ENCODE data around the gene RNF138.
"Not testable (repeated sequence)": the region's sequence is repeated elsewhere in the genome, so short reads cannot be mapped to it uniquely, and the experiment has no call there.

Gene RNF138

DNA sequence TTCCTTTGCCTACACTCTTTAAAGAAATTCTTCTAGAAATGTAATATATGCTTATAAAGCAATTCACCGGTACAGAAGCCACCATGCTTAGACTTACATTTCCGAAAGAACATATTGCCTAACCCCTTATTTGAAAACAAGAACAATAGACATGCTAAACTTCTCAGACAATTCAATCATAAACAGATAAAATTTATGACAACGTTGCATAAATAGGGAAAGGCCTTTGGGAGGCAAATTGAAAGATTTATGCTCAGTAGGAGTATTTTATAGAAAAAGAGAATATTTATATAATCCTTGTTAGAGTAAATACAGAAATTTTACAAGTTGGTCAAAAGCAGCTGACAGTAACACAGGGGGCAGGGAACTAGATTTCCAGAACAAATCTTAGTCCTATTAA, 82.0 kb downstream of the RNF138 start:
- Histone ChIP-seq H3K4me3 (no peak overlapping the region), H3K9me3 (ENCODE audit: low read depth, low read length) (no peaks in the 10 kb centered on the region), H3K9ac (ENCODE audit: insufficient read length) (no peak overlapping the region), H3K36me3 (ENCODE audit: insufficient read depth, low read length) (no peaks in the 10 kb centered on the region), H3K27ac (no peak overlapping the region)
- TF ChIP-seq EZH2 (IDR thresholded peaks at IDR 0.05) (no peak), POLR2AphosphoS5 (IDR thresholded peaks at IDR 0.05; ENCODE audit: borderline replicate concordance, low read depth, low read length) (no peak)
- DNase-seq (ENCODE audit: low read depth, low spot score): no peak

DNA sequence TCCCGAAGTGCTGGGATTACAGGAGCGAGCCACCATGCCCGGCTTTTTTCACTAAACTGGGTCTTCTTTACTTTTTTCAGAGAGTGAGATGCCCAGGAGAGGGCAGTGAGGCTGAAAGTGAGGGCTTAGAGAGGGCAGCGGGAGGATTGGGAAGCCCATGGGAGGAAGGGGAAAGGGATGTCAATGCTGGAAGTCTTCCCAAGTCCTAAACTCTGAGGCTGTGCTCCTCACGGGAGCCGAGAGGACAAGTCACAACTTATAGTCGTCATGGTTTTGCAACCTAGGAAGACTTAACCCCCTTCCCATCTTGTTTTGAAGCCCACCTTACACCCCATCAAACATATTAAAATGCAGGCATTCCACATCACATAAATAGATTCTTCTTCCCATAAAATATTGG, 83.0 kb downstream of the RNF138 start:
- no peak for DNase-seq (ENCODE audit: low read depth, low spot score)
- Histone ChIP-seq H3K4me3 (no peak overlapping the region), H3K27ac (no peak overlapping the region), H3K9ac (ENCODE audit: insufficient read length) (no peak overlapping the region), H3K9me3 (ENCODE audit: low read depth, low read length) (no peaks in the 10 kb centered on the region), H3K36me3 (ENCODE audit: insufficient read depth, low read length) (no peaks in the 10 kb centered on the region)
- no peak for TF ChIP-seq POLR2AphosphoS5 (IDR thresholded peaks at IDR 0.05; ENCODE audit: borderline replicate concordance, low read depth, low read length)
- TF ChIP-seq EZH2 (IDR thresholded peaks at IDR 0.05): no peak
- no peak for TF ChIP-seq FOXP2 (optimal IDR thresholded peaks at IDR 0.05; ENCODE audit: control extremely low read depth, extremely low read length, insufficient read depth)

DNA sequence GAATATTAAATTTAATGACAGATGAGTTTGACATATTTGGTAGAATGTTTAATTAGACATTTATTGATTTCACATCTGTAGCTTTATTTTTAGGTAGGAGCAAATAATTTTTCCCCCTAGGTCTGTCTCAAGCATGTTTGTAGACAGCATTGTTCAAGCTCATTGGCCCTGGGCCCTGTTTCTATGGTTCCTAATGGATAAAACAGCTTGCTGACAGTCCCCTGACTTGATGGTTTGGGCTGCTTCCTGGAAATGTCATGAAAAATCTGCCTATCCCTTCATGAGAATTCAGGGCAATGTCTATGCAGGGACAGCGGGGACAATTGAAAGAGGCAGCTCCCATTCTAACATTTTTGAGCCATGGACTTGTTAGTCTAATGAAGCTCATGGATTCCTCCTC, 83.6 kb downstream of the RNF138 start:
- Histone ChIP-seq H3K4me3 (no peak overlapping the region), H3K36me3 (ENCODE audit: insufficient read depth, low read length) (no peaks in the 10 kb centered on the region), H3K27ac (no peak overlapping the region), H3K9me3 (ENCODE audit: low read depth, low read length) (no peaks in the 10 kb centered on the region), H3K9ac (ENCODE audit: insufficient read length) (no peak overlapping the region)
- no peak for DNase-seq (ENCODE audit: low read depth, low spot score)
- TF ChIP-seq FOXP2 (optimal IDR thresholded peaks at IDR 0.05; ENCODE audit: control extremely low read depth, extremely low read length, insufficient read depth): no peak
- no peak for TF ChIP-seq POLR2AphosphoS5 (IDR thresholded peaks at IDR 0.05; ENCODE audit: borderline replicate concordance, low read depth, low read length)
- no peak for TF ChIP-seq EZH2 (IDR thresholded peaks at IDR 0.05)

DNA sequence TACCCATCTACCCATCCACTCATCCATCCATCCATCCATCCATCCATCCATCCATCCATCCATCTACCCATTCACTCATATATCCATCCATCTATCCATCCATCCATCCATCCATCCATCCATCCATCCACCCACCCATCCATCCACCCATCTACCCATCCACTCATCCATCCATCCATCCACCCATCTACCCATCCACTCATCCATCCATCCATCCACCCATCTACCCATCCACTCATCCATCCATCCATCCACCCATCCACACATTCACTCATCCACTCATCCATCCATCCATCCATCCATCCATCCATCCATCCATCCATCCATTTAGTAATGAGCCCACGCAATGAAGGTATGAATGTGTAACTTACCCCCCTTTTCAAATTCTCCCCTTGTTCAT, 85.1 kb downstream of the RNF138 start:
- not testable (repeated sequence) for H3K36me3 ChIP-seq (ENCODE audit: insufficient read depth, low read length); DNase-seq (ENCODE audit: low read depth, low spot score); H3K9ac ChIP-seq (ENCODE audit: insufficient read length); H3K27ac ChIP-seq; H3K4me3 ChIP-seq; H3K9me3 ChIP-seq (ENCODE audit: low read depth, low read length)

DNA sequence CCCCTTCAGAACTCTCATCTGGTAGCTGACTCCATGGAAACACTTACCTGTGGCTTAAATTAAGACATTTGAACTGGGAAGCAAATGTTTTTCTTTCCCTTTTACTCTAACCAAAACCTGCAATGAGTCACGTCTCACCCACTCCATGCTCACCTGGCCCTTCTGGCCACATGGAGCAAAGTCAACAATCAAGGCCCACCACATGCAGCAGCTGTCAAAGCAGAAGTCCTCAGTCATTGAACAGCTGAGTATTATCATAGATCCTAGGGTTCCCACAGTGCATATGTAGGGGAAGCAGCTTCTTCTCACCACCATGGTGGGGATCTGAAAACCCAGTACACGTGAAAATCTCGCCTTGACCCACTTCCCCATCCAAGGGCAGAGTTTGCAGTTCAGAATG, 85.9 kb downstream of the RNF138 start:
- Histone ChIP-seq H3K4me3 (no peak overlapping the region), H3K9me3 (ENCODE audit: low read depth, low read length) (no peaks in the 10 kb centered on the region), H3K27ac (no peak overlapping the region), H3K9ac (ENCODE audit: insufficient read length) (no peak overlapping the region), H3K36me3 (ENCODE audit: insufficient read depth, low read length) (no peaks in the 10 kb centered on the region)
- DNase-seq (ENCODE audit: low read depth, low spot score): no peak
- no peak for TF ChIP-seq EZH2 (IDR thresholded peaks at IDR 0.05)
- TF ChIP-seq FOXP2 (optimal IDR thresholded peaks at IDR 0.05; ENCODE audit: control extremely low read depth, extremely low read length, insufficient read depth): no peak
- TF ChIP-seq POLR2AphosphoS5 (IDR thresholded peaks at IDR 0.05; ENCODE audit: borderline replicate concordance, low read depth, low read length): no peak
